AG04450 (cell line): Measurements from ENCODE around the gene PDIA5. TPM values are rescaled to one million over a fixed set of nuclear protein-coding genes. Genes with fewer than 3 reads are reported as not detected.

Experiments used
- CTCF ChIA-PET: fragments of 300-600, 350-600 bp; formaldehyde crosslinking; extraction: SDS; loops from one replicate; lab custom pipeline; 2022; ENCODE audit warnings: antibody characterized with exemption, inconsistent platforms; lab: Charles Lee
- POLR2A ChIA-PET: fragments of 350-600 bp; formaldehyde crosslinking; extraction: SDS; loops from one replicate; lab custom pipeline; 2021; ENCODE audit warnings: antibody characterized with exemption, inconsistent platforms; lab: Yijun Ruan, JAX
- DNase-seq: peaks from one replicate; pipeline ENCODE4 v3.0.0-alpha.2; 2011; ENCODE audit warnings: low read depth, low spot score
- H3K27ac ChIP-seq: one replicate; pipeline ENCODE4 v1.5.1; 2012; ENCODE audit warnings: low read depth, low read length, control low read depth
- H3K27me3 ChIP-seq: one replicate; pipeline ENCODE4 v1.6.0; 2012; ENCODE audit warnings: low read length; ENCODE audit not compliant: control insufficient read depth, insufficient read depth
- H3K4me3 ChIP-seq: 2 replicates; pipeline ENCODE4 v1.5.1; 2011; ENCODE audit warnings: mild to moderate bottlenecking, low read depth, low read length, control low read depth
- H3K9me3 ChIP-seq: 2 replicates; pipeline ENCODE4 v1.5.1; 2012; ENCODE audit warnings: low read length; ENCODE audit not compliant: control insufficient read depth, insufficient read depth
- polyA plus RNA-seq: library from polyadenylated mRNA; depleted of rRNA; stranded (reverse); fragments of >200 nt; gene quantifications from 2 replicates; pipeline ENCODE4 v1.2.3, GENCODE V29; 2011
- TF ChIP-seq, protein P1 (sequence below): IDR thresholded peaks from 2 replicates; pipeline ENCODE4 v1.5.1; 2011; ENCODE audit warnings: low read depth, low read length, control low read depth, inconsistent platforms

The PDIA5 gene
- polyA plus RNA-seq, 1 experiment, result 33.1 TPM

DNA sequence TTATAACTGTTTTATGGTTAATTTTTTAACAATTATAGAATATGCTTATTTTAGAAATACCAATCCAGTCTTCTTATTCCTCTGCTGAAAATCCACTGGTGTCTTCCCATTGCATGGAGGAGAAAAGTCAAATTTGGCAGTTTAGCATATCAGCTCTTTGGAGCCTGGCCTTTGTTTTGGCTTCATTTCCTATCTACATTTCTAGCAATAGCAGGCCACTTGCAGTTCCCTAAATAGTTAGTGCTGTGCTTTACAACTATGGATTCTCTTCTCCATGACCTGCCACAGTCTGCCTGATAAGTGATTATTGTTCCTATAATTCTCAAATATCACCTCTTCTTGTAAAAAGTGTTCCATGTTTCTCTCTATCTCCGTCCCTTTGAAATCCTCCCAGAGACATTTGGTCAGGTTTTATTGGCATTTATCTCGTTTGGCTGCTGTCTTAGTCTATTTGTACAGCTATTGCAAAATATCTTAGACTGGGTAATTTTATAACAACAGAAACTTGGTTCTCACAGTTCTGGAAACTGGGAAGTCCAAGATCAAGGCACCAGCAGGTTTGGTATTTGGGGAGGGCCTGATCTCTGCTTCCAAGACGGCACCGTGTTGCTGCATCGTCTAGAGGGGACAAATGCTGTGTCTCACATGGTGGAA lies 126.8 kb downstream of the PDIA5 start:
- H3K27ac ChIP-seq, result no peak overlapping the region
- no peaks in the 10 kb centered on the region for H3K27me3 ChIP-seq
- TF ChIP-seq, protein P1, sequence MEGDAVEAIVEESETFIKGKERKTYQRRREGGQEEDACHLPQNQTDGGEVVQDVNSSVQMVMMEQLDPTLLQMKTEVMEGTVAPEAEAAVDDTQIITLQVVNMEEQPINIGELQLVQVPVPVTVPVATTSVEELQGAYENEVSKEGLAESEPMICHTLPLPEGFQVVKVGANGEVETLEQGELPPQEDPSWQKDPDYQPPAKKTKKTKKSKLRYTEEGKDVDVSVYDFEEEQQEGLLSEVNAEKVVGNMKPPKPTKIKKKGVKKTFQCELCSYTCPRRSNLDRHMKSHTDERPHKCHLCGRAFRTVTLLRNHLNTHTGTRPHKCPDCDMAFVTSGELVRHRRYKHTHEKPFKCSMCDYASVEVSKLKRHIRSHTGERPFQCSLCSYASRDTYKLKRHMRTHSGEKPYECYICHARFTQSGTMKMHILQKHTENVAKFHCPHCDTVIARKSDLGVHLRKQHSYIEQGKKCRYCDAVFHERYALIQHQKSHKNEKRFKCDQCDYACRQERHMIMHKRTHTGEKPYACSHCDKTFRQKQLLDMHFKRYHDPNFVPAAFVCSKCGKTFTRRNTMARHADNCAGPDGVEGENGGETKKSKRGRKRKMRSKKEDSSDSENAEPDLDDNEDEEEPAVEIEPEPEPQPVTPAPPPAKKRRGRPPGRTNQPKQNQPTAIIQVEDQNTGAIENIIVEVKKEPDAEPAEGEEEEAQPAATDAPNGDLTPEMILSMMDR, result no peak
- H3K9me3 ChIP-seq, result no peaks in the 10 kb centered on the region
- H3K4me3 ChIP-seq, result no peak overlapping the region
- ChIA-PET CTCF (no interaction called here), POLR2A (no interaction called here)
- no peak for DNase-seq

DNA sequence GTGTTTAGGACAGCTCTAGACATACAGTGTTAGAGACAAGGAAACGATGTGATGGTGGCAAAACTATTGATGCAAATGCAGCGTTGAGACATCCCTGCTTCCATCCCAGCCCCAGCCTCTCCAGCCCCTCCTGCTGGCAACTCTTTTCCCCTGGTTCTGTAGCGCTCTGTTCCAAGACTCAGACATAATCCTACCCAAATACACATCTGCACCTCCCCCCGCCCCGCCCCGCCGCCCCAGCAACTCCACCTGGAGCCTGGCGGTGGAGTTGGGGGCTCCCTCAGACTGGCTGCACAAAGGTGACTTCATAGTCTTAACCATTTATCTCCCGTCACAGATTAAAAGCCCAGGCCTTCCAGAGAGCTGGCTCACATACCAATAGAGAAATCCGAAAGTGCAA lies 127.7 kb downstream of the PDIA5 start:
- no peak for DNase-seq
- CTCF ChIA-PET, result interaction anchor here (0.7 to 1.2 kb wide), 4 partner anchors 13 to 287 kb away, joined by 3 to 12 read pairs (median 4); no protein-coding TSS in a partner anchor

DNA sequence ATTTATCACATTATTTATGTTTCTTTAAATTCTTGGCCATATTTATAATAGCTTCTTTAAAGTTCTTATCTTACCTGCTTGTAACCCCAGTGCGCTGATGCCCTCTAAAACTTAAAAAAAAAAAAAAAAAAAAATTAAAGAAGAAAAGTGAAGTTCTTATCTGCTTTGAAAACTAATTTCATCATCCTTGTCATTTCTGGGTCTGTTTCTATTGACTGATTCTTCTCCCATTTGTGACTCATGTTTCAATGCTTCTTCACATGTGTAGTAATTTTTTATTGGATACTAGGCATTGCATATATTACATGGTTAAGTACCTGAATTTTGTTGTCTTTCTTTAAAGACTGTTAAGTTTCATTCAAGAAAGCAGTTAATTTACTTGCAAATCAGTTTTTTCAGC lies 131.5 kb downstream of the PDIA5 start:
- Histone ChIP-seq H3K9me3 (peaks cover 5% of the 10 kb centered on the region; the same call in 1 of the 2 replicates), H3K27ac (no peak overlapping the region), H3K27me3 (no peaks in the 10 kb centered on the region), H3K4me3 (no peak overlapping the region)
- CTCF ChIA-PET, result interaction anchor here (0.6 kb wide), 1 partner anchor 164 kb away, joined by 6 read pairs; no protein-coding TSS in a partner anchor
- POLR2A ChIA-PET, result no interaction called here
- TF ChIP-seq, protein P1, result no peak
- no peak for DNase-seq

More for the DNA sequence above, 127.7 kb downstream of the PDIA5 start:
- H3K27ac ChIP-seq, result no peak overlapping the region
- H3K9me3 ChIP-seq, result no peaks in the 10 kb centered on the region
- no peaks in the 10 kb centered on the region for H3K27me3 ChIP-seq
- TF ChIP-seq, protein P1, result peak; percentile 61
- POLR2A ChIA-PET, result no interaction called here
- no peak overlapping the region for H3K4me3 ChIP-seq

DNA sequence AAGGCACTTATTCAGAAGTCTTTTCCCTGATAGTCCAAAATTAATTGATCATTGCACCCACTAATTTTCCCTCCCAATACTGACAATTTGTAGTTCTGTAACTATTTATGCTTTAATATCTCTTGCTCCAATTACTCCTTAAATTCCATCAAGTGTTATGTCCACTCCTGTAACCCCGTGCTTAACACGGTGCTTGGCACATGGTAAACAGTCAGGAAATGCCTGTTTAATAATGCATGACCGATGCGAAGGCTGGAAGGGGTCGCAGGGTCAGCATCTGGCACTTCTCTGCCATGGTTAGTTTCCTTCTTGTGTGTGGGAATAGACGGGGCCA lies 134.4 kb downstream of the PDIA5 start:
- TF ChIP-seq, protein P1, result no peak
- ChIA-PET CTCF (no interaction called here), POLR2A (interaction anchor here (0.6 to 1.0 kb wide), 2 partner anchors 21 to 23 kb away, joined by 3 to 4 read pairs; no protein-coding TSS in a partner anchor)
- DNase-seq, result no peak
- H3K27me3 ChIP-seq, result no peaks in the 10 kb centered on the region
- peak overlapping the region; percentile 90 for H3K4me3 ChIP-seq
- H3K27ac ChIP-seq, result no peak overlapping the region
- H3K9me3 ChIP-seq, result peaks cover 5% of the 10 kb centered on the region; the same call in 1 of the 2 replicates
